IMR-90 (cell line): ENCODE data around the gene PRKD2.

Source experiments
- CEBPB ChIP-seq: IDR thresholded peaks from 2 replicates; pipeline ENCODE4 v1.6.1; 2012; ENCODE audit warnings: low read depth, low read length, improper control_type of control experiment
- NFE2L2 ChIP-seq: fragments of 150-350 bp; IDR thresholded peaks from 2 replicates; pipeline ENCODE4 v1.6.1; 2016; ENCODE audit warnings: low read depth, mild to moderate bottlenecking, low read length
- POLR2A ChIP-seq: IDR thresholded peaks from 2 replicates; pipeline ENCODE4 v1.6.1; 2012; ENCODE audit warnings: mild to moderate bottlenecking, low read depth, low read length
- RAD21 ChIP-seq: IDR thresholded peaks from 2 replicates; pipeline ENCODE4 v1.6.1; 2012; ENCODE audit warnings: low read length, improper control_type of control experiment
- TF ChIP-seq, protein P1 (sequence below): conservative IDR thresholded peaks from 2 replicates; pipeline ENCODE4 v1.5.1; 2012; ENCODE audit warnings: mild to moderate bottlenecking, low read depth, low read length, improper control_type of control experiment
- TF ChIP-seq, protein P2 (sequence below): fragments of 150-350 bp; IDR thresholded peaks from 2 replicates; pipeline ENCODE4 v1.6.1; 2017; ENCODE audit warnings: mild to moderate bottlenecking, antibody characterized with exemption, low read length, low read depth

DNA sequence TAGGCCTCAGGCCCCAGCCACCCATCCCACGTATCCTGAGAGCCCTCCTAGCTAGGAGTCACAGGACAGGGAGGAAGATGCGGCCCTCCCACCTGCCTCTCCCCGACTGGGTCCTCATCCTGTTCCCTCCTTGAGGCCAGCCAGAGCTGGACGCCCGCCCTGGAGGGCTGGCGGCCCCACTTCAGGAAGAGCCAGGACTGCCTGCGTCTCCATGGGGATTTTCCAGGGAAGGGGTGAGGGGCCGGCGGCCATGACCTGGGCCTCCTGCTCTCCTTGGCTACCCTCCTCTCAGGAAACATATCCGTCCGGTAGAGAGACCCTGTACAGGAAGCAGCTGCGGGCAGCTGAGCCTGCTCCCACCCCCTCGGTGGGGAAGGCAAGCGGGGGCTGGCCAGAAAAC, 11.3 kb upstream of the PRKD2 start:
- TF ChIP-seq RAD21 (no peak), NFE2L2 (no peak), CEBPB (no peak), POLR2A (no peak)
- TF ChIP-seq, protein P1, sequence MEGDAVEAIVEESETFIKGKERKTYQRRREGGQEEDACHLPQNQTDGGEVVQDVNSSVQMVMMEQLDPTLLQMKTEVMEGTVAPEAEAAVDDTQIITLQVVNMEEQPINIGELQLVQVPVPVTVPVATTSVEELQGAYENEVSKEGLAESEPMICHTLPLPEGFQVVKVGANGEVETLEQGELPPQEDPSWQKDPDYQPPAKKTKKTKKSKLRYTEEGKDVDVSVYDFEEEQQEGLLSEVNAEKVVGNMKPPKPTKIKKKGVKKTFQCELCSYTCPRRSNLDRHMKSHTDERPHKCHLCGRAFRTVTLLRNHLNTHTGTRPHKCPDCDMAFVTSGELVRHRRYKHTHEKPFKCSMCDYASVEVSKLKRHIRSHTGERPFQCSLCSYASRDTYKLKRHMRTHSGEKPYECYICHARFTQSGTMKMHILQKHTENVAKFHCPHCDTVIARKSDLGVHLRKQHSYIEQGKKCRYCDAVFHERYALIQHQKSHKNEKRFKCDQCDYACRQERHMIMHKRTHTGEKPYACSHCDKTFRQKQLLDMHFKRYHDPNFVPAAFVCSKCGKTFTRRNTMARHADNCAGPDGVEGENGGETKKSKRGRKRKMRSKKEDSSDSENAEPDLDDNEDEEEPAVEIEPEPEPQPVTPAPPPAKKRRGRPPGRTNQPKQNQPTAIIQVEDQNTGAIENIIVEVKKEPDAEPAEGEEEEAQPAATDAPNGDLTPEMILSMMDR, result no peak
- TF ChIP-seq, protein P2, sequence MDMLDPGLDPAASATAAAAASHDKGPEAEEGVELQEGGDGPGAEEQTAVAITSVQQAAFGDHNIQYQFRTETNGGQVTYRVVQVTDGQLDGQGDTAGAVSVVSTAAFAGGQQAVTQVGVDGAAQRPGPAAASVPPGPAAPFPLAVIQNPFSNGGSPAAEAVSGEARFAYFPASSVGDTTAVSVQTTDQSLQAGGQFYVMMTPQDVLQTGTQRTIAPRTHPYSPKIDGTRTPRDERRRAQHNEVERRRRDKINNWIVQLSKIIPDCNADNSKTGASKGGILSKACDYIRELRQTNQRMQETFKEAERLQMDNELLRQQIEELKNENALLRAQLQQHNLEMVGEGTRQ, result no peak
